HG03064 (cell line): ENCODE measurements around the gene CCL17.
A peak's percentile ranks its signal among the peaks of the same experiment; 100 is the strongest.

Experiments
- ATAC-seq: cut with Tn5 transposase; IDR thresholded peaks from one replicate; pipeline ENCODE4 v1.9.1; 2021; ENCODE audit warnings: low read depth; ENCODE audit not compliant: unreplicated experiment

CCL17 gene

GRCh38 chr16:57377080-57377841, 27.3 kb upstream of the CCL17 start:
- ATAC-seq = peak; percentile 51

DNA sequence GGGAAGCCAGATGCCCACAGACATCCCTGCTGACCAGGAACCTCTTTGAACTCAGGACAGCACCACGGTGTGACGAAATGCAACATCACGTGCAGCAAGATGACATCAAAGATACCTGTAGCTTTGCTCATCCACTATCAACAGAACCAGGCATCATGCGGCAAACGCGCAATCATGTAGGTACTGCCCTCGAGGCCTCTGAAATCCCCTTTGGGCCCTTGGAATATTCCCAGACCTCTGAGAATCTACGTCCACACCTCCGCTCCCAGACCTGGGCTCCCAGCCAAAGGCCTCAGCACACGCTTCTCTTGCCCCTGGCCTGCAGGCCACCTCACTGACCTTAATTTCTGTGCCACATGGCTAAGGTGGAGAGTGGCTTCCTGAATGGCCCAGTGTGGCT, 25.0 kb upstream of the CCL17 start:
- no peak for ATAC-seq

- ATAC-seq = no peak
These were observed 23.7 kb upstream of the CCL17 start for GRCh38 chr16:57380671-57381462.

DNA sequence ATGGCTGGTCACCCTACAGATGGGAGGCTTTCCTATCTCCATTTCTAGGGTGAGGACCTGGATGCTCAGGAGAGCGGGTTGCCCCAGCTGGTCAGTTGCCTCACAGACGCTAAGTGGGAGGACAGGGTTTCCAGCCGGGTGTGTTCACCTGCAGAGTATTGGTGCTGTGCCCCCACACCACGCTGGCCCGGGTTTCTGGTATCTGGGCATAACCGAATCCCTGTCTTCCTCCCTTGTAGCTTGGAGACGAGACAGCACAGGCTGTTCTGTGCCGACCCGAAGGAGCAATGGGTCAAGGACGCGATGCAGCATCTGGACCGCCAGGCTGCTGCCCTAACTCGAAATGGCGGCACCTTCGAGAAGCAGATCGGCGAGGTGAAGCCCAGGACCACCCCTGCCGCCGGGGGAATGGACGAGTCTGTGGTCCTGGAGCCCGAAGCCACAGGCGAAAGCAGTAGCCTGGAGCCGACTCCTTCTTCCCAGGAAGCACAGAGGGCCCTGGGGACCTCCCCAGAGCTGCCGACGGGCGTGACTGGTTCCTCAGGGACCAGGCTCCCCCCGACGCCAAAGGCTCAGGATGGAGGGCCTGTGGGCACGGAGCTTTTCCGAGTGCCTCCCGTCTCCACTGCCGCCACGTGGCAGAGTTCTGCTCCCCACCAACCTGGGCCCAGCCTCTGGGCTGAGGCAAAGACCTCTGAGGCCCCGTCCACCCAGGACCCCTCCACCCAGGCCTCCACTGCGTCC, 22.6 kb upstream of the CCL17 start:
- no peak for ATAC-seq

- no peak for ATAC-seq
These were observed 21.9 kb upstream of the CCL17 start for GRCh38 chr16:57382535-57383275.

- no peak for ATAC-seq
These were observed 21.0 kb upstream of the CCL17 start for GRCh38 chr16:57383276-57384247.

DNA sequence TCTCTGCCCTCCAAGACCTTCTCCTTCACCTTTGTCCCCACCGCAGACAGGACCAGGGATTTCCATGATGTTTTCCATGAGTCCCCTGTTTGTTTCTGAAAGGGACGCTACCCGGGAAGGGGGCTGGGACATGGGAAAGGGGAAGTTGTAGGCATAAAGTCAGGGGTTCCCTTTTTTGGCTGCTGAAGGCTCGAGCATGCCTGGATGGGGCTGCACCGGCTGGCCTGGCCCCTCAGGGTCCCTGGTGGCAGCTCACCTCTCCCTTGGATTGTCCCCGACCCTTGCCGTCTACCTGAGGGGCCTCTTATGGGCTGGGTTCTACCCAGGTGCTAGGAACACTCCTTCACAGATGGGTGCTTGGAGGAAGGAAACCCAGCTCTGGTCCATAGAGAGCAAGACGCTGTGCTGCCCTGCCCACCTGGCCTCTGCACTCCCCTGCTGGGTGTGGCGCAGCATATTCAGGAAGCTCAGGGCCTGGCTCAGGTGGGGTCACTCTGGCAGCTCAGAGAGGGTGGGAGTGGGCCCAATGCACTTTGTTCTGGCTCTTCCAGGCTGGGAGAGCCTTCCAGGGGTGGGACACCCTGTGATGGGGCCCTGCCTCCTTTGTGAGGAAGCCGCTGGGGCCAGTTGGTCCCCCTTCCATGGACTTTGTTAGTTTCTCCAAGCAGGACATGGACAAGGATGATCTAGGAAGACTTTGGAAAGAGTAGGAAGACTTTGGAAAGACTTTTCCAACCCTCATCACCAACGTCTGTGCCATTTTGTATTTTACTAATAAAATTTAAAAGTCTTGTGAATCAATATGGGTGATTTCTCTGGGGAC, 20.1 kb upstream of the CCL17 start:
- no peak for ATAC-seq

GRCh38 chr16:57385083-57385482, 19.5 kb upstream of the CCL17 start:
- no peak for ATAC-seq

DNA sequence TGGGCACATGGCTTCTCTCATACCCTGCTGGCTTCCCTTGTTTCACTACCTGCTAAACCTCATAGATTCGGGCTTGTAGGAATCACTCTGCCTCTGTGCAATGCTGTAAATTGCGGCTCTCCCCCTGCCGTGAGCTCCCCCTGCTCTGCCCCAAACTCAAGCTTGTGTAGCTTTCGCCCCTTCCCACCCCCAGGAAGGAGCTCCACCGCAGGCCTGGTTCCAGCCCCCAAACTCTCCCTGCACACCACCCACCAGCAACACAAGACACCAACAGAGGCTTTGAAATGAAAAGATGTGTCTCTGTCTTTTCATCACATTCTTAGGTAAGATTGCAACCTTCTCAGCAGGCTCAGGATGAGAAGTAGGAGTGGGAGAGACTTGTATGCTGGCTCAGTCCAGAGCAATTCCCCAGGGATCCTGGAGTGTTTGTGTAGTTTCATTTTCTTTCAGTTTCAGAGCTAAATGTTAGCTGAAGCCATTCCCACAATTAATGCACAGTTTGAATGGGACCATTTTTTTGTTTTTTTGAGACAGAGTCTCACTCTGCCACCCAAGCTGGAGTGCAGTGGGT, 18.1 kb upstream of the CCL17 start:
- ATAC-seq = no peak

GRCh38 chr16:57387598-57388354, 16.8 kb upstream of the CCL17 start:
- ATAC-seq = no peak

GRCh38 chr16:57388359-57389086, 16.0 kb upstream of the CCL17 start:
- no peak for ATAC-seq

DNA sequence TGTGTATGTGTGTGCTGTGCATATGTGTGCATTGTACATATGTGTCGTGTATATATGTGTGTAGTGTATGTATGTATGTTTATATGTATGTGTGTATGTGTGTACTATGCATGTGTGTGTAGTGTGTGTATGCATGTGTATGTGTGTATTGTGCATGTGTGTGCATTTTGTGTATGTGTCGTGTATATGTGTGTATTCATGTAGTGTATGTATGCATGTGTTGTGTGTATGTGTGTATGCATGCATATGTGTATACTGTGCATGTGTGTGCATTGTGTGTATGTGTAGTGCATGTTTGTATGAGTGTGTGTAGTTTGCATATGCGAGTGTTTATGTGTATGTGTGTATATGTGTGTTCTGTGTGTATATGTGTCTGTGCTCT, 15.5 kb upstream of the CCL17 start:
- ATAC-seq = no peak

GRCh38 chr16:57390636-57391295, 13.8 kb upstream of the CCL17 start:
- no peak for ATAC-seq

DNA sequence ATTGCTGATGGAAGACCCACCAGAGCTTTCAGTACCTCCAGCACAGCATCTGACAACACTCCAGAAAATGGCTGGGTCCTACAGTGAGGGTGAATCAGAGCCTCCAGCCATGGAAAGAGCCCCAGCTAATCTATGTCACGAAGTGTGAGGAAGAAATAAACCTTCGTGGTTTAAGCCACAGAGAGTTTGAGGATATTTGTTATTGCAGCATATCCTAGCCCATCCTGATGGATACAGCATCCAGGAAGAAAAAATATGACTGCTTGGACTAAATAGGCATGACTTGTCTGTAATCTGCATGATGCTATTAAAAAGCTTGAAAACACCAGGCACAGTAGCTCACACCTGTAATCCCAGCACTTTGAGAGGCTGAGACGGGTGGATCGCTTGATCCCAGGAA, 13.3 kb upstream of the CCL17 start:
- ATAC-seq = no peak

DNA sequence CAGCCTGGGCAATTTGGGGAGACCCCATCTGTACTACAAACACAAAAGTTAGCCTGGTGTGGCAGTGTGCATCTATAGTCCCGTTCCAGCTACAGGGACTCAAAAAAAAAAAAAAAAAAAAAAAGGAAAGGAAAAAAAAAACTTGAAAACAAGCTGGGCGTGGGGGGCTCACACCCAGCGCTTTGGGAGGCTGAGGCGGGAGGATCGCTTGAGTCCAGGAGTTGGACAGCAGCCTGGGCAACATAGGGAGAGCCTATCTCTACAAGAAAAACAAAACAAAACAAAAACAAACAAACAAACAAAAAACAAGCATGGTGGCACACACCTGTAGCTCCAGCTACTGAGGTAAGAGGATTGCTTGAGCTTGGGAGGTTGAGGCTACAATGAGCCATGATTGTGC, 12.9 kb upstream of the CCL17 start:
- ATAC-seq = no peak

DNA sequence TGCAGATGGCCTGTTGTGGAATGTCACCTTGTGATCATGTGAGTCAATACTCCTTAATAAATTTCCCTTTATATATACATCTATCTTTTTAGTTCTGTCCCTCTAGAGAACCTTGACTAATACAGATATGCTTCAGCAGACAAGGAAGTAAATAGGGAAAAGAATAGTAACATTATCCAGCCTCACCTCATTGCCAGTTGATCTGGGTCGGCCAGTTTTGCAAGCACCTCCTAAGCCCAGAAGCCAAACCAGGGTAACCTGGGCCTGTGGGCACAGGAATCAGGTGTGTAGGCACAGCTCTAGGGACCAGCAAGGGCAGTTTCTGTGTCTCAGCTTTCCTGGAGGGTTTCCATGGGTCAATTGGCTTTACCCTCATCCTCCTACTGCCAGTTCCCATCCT, 11.9 kb upstream of the CCL17 start:
- ATAC-seq = no peak

GRCh38 chr16:57394444-57394843, 10.1 kb upstream of the CCL17 start:
- no peak for ATAC-seq
